HG02840 (cell line): ENCODE measurements around the gene C12orf57.
A peak's percentile ranks its signal among the peaks of the same experiment; 100 is the strongest.

Source experiments
- ATAC-seq: cut with Tn5 transposase; IDR thresholded peaks from one replicate; pipeline ENCODE4 v1.9.1; 2021; ENCODE audit warnings: mild to moderate bottlenecking, moderate library complexity, moderate number of reproducible peaks; ENCODE audit not compliant: unreplicated experiment, low FRiP score

The C12orf57 gene

DNA sequence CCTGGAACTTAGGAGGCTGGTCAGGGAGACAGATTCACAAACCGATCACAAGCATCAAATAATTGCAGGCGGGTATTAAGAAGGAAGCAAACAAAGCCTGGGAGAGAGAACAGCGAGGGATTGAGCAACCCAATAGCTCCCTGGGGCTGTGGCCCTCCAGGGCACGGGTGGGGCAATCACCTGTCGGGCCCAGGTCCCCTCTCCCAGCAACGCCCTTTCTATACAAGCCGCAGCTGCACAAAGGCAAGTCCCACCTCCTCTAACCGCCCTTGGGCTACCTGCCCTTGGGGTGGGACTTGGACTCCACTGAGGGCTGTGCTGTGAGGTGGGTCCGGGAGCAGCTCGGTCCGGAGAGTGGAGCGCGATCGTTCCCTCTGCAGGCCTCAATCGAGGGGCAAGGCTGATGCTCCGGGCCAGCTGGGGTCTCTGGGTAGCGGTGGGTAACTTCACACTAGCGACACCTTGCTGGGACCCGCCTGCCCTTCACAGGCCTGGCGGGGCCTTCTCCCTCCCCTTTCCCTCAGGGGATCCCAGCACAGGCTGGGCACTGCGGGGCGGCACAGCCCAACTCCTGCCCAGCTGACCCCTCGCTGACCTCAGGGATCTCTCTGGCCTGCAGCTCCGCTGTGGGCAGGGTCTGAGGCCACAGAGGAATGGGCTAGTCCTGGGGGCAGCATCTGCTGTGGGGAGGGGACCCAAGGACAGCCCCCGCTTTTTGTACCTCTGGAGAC lies 18.6 kb downstream of the C12orf57 start:
- no peak for ATAC-seq

DNA sequence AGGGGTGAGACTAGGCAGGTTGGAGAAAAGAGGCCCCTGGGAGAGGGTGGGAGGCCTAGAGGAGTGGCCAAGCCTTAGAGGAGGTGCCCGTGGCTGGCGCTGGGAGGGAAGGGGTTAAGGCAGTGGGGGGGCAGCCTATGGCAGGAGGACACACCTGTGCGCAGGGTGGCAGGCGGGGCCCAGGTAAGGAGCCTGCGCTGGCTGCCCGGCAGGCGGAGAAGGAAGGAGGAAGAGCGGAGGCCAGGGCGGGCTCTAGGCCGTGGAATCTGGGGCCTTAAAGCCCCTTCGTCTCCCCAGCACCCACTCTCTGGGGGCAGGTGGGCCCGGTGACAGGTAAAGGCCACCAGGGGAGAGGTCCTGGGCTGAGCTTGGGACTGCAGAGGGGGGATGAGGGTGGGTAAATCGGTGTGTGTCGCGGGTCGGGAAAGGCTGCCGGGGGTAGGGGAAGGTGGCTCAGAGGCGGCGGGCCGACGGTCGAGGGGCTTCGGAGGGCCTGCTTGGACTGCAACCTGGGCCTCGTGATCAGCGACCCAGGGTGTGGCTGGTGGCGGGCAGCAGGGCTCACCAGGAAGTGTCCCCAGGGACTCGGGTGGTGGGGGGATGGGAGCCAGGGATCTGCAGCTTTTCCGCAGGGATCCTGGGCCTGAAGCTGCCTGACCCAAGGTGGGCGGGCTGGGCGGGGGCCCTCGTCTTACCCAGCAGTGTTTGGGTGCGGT lies 19.4 kb downstream of the C12orf57 start:
- no peak for ATAC-seq

- ATAC-seq, result no peak
Observed at GRCh38 chr12:6963791-6964413, 20.1 kb downstream of the C12orf57 start.

GRCh38 chr12:6964605-6965025 lies 20.8 kb downstream of the C12orf57 start:
- ATAC-seq, result no peak

DNA sequence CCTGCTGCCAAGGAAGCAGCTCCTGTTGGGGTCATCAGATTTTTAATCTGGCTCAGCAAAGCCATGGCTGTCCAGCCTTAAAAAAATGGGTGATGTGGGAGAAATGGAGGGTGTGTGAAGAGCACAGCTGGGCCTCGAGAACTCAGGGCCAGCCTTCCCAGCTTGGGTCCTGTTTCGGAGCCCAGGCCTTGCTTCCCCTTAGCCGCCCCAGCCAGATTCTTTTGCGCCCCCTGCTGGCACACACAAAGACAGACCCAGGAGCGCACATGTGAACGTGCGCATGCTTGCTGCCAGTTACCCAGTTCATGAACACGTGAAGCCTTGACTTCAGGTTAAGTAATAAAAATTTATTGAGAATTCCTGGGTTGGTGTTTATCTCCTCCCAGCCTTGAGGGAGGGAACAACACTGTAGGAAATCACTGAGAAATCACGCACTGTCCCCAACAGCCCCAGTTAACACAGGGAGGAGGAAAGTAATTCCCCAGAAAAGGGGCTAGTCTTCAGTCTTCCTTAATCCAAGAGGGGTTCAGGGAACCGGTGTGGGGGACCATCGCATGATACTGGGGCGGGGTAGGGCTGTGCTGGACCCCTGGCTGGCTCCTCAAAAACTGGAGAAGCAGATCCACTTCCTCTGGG lies 21.3 kb downstream of the C12orf57 start:
- ATAC-seq, result no peak

DNA sequence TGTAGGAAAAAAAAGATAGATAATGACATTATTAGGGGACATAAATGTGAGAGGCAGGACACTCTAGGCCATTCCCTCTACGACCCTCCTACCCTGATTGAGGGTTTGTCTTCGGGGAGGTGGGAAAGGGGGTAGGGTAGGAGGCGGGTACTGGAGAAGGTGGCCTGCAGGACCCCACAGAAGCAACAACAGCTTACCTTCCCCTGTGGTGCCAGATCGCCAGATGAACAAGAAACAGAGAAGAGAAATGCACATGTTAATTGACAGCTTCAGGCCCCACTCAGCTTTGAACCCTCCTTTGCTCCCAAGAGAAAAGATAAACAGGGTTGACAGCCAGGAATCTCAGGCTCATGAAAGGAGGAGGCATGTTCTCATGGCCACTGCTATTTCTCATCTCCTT lies 21.9 kb downstream of the C12orf57 start:
- no peak for ATAC-seq

DNA sequence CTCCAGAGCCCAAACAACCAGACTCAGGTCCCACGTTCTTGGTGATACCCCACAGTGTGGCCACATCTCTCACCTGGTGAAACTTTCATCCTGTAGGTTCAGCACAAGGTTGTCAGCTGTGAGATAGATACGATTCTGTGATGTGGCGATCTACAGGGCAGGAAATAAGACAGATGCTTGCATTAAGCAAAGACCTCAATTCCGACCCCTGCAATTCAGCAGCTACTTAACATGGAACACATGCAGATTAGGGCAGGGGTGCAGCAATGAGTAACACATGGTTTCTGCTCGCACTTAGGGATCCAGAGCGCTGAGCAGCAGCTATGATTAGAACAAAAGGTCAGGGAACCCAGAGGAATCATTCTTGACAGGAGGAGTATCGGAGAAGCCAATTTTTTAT lies 22.5 kb downstream of the C12orf57 start:
- ATAC-seq, result no peak

GRCh38 chr12:6967651-6968100 lies 23.9 kb downstream of the C12orf57 start:
- ATAC-seq, result no peak

- ATAC-seq, result no peak
Observed at GRCh38 chr12:6968426-6968825, 24.6 kb downstream of the C12orf57 start.

GRCh38 chr12:6970096-6970527 lies 26.3 kb downstream of the C12orf57 start:
- ATAC-seq, result peak; percentile 33

- ATAC-seq, result no peak
Observed at GRCh38 chr12:6974180-6974579, 30.4 kb downstream of the C12orf57 start.

- ATAC-seq, result no peak
Observed at GRCh38 chr12:6975297-6976032, 31.6 kb downstream of the C12orf57 start.

DNA sequence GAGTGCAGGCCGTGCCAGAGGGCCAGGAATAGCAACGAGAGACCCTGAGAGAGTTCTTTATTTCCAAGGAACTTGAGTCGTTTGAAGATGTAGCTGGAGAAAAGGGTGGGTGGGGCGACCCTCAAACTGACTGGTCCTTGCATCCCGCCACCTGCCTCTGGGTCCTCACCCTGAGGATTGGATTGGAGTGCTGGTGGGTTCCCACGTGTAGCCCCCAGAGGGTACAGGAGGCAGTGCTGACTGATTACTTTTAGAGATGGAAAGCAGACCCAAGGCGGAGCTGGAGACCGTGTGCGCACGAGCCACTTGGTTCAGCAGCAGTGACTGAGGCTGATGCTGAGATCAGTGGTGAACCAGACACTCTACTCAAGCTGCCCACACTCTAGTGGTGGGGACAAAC lies 33.8 kb downstream of the C12orf57 start:
- no peak for ATAC-seq

DNA sequence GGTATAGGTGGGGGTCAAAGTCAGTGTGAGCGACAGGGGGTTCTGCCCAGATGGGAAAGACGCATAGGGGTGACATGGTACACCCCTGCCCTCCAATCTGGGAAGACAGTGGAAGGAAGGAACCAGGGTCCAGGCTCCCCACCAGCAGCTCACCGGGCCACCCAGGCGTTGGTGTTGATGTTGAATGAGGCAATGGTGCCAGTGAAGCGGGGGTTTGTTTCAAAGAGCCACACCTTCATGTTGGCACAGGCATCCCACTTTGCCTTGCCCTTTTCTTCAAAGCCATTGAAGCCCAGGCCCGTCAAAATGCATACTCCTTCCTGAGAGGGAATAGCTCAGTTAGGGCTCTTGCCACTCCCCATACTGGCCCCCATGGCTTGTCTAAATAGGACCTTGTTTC lies 34.4 kb downstream of the C12orf57 start:
- no peak for ATAC-seq

DNA sequence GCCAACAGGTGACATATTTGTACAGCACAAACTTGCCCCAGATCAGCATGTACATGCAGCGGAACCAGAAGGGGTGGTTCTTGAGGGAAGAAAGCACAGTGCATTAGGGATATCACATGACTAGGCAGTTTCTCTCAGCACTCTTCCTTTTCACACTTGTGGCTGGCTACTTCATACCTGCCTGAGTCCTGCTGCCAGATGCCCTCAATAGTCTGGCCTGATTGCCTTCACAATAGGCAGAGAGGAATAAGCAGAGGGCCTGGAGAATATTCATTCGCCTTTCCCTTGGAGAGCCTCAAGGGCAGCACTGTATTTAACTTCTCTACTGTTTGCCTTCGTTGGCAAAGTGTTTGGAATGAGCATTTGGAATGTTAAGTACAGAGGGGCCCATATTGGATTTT lies 34.8 kb downstream of the C12orf57 start:
- ATAC-seq, result no peak

GRCh38 chr12:6979021-6979420 lies 35.2 kb downstream of the C12orf57 start:
- no peak for ATAC-seq

- ATAC-seq, result no peak
Observed at GRCh38 chr12:6979453-6979852, 35.6 kb downstream of the C12orf57 start.

- no peak for ATAC-seq
Observed at GRCh38 chr12:6980075-6980474, 36.3 kb downstream of the C12orf57 start.

- no peak for ATAC-seq
Observed at GRCh38 chr12:6980740-6981139, 36.9 kb downstream of the C12orf57 start.
